DOHH2 (cell line): Measurements from ENCODE around the gene FAM174C.

Experiments used
- CTCF ChIP-seq: fragments of 200-600 bp; sonication (generic); IDR thresholded peaks from one replicate; pipeline ENCODE4 v1.5.1; 2014; ENCODE audit warnings: antibody characterized with exemption, mild to moderate bottlenecking, low read depth, low read length; ENCODE audit not compliant: poor library complexity, severe bottlenecking
- EZH2phosphoT487 ChIP-seq: fragments of 200-600 bp; sonication (generic); IDR thresholded peaks from 2 replicates; pipeline ENCODE4 v1.6.1; 2017; ENCODE audit warnings: borderline replicate concordance, mild to moderate bottlenecking, antibody characterized with exemption, low read length, moderate library complexity, mixed read lengths

GRCh38 chr19:1254530-1255185 is 20.7 kb upstream of the FAM174C start:
- TF ChIP-seq CTCF (no peak), EZH2phosphoT487 (no peak)
